Measurements from ENCODE around the gene MRFAP1. TPM values are rescaled to one million over a fixed set of nuclear protein-coding genes. Genes with fewer than 3 reads are reported as not detected.

The MRFAP1 gene
- total RNA-seq, 2 donors from 2014 or later: 214 to 274 TPM

DNA sequence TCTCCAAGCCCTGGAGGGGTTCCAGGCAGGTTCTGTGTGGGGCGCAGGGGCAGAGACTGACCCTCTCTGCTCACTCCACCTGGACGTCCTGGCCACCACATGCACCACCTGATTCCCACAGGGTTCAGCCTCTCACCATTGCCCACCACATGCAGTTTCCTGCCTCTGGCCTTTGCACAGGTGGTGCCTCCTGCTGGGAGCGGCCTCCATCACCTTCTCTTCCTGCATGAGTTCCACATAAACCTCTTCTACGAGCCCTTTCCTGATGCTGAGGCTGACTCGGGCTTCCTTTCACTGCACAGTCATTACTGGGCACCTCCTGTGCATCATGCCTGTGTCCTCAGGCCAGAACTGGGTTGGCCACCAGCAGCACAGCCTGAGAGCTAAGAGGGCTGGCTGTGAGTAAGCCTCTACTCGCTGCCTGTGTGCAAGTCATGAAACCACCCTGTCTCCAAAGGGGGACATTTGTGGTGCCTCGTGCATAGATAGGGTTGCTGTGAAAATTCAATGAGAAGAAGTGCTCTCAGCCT lies 45.6 kb upstream of the MRFAP1 start:
- no peak overlapping the region for H3K27ac ChIP-seq
- H3K9ac ChIP-seq (ENCODE audit: low read depth in 2 of 2, low read length in 2 of 2): no peak overlapping the region
- no peak for DNase-seq
- H3K4me3 ChIP-seq: no peak overlapping the region
- TF ChIP-seq, protein P1, sequence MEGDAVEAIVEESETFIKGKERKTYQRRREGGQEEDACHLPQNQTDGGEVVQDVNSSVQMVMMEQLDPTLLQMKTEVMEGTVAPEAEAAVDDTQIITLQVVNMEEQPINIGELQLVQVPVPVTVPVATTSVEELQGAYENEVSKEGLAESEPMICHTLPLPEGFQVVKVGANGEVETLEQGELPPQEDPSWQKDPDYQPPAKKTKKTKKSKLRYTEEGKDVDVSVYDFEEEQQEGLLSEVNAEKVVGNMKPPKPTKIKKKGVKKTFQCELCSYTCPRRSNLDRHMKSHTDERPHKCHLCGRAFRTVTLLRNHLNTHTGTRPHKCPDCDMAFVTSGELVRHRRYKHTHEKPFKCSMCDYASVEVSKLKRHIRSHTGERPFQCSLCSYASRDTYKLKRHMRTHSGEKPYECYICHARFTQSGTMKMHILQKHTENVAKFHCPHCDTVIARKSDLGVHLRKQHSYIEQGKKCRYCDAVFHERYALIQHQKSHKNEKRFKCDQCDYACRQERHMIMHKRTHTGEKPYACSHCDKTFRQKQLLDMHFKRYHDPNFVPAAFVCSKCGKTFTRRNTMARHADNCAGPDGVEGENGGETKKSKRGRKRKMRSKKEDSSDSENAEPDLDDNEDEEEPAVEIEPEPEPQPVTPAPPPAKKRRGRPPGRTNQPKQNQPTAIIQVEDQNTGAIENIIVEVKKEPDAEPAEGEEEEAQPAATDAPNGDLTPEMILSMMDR (IDR thresholded peaks at IDR 0.05): no peak
- H3K27me3 ChIP-seq: no peaks in the 10 kb centered on the region
- H3K36me3 ChIP-seq: no peaks in the 10 kb centered on the region
- no peaks in the 10 kb centered on the region for H3K4me1 ChIP-seq
- intact Hi-C loops (cut with DNase I): no loop called here
- H3K9me3 ChIP-seq: no peaks in the 10 kb centered on the region

- Histone ChIP-seq H3K4me1 (no peaks in the 10 kb centered on the region), H3K9ac (ENCODE audit: low read depth in 2 of 2, low read length in 2 of 2) (no peak overlapping the region), H3K27me3 (no peaks in the 10 kb centered on the region), H3K36me3 (no peaks in the 10 kb centered on the region), H3K27ac (no peak overlapping the region), H3K9me3 (no peaks in the 10 kb centered on the region), H3K4me3 (no peak overlapping the region)
- TF ChIP-seq, protein P1 (IDR thresholded peaks at IDR 0.05): no peak
- no peak for DNase-seq
- intact Hi-C loops (cut with DNase I): no loop called here
Measured at GRCh38 chr4:6595897-6596537, 44.5 kb upstream of the MRFAP1 start.

GRCh38 chr4:6596948-6597347 lies 43.5 kb upstream of the MRFAP1 start:
- no peak for DNase-seq
- Histone ChIP-seq H3K4me3 (no peak overlapping the region), H3K36me3 (no peaks in the 10 kb centered on the region)

DNA sequence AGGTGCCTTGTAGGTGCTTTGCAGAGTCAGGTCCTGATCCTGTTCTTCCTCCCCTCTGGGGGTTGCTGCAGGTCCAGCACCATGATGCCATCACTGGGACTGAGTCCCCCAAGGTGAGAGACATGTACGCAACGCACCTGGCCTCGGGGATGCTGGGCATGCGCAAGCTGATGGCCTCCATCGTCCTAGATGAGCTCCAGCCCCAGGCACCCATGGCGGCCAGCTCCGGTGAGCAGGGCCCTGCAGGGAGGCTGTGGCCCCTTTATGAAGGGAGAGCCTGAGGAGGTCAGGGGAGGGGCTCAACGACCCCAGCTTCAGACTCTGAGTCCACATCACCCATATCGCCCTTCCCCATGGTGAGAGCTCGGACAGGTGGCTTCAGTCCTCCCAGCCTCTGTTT lies 42.4 kb upstream of the MRFAP1 start:
- DNase-seq: no peak
- TF ChIP-seq, protein P1 (IDR thresholded peaks at IDR 0.05): no peak
- Histone ChIP-seq H3K9ac (ENCODE audit: low read depth in 2 of 2, low read length in 2 of 2) (no peak overlapping the region), H3K27me3 (no peaks in the 10 kb centered on the region), H3K36me3 (no peaks in the 10 kb centered on the region), H3K4me1 (no peaks in the 10 kb centered on the region), H3K4me3 (no peak overlapping the region), H3K27ac (no peak overlapping the region), H3K9me3 (no peaks in the 10 kb centered on the region)
- intact Hi-C loops (cut with DNase I): no loop called here

More at GRCh38 chr4:6596948-6597347, 43.5 kb upstream of the MRFAP1 start:
- H3K4me1 ChIP-seq: no peaks in the 10 kb centered on the region
- no peaks in the 10 kb centered on the region for H3K9me3 ChIP-seq
- TF ChIP-seq, protein P1 (IDR thresholded peaks at IDR 0.05): no peak
- H3K27me3 ChIP-seq: no peaks in the 10 kb centered on the region
- intact Hi-C loops (cut with DNase I): no loop called here
- no peak overlapping the region for H3K27ac ChIP-seq
- no peak overlapping the region for H3K9ac ChIP-seq (ENCODE audit: low read depth in 2 of 2, low read length in 2 of 2)

DNA sequence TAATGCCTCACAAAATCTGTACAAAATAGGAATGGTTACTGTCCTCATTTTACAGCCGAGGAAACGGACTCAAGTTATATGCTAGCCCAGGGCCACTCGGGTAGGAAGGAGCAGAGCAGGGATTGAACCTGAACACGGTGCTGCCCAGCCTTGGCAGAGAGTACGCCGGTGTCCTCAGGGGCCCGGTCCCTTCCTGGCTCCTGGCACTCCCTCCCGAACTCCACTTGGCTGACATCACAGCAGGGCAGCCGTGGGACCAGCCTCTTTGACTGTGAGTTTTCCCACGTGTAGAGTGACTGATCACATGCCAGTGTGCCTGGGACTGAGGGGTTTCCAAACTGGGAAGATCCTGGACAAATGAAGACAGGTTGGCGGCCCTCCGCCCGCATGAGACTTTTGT lies 41.8 kb upstream of the MRFAP1 start:
- Histone ChIP-seq H3K9me3 (no peaks in the 10 kb centered on the region), H3K4me1 (no peaks in the 10 kb centered on the region), H3K27me3 (no peaks in the 10 kb centered on the region), H3K9ac (ENCODE audit: low read depth in 2 of 2, low read length in 2 of 2) (no peak overlapping the region), H3K36me3 (no peaks in the 10 kb centered on the region), H3K4me3 (no peak overlapping the region), H3K27ac (no peak overlapping the region)
- intact Hi-C loops (cut with DNase I): no loop called here
- no peak for DNase-seq
- TF ChIP-seq, protein P1 (IDR thresholded peaks at IDR 0.05): no peak

Measured in colonic mucosa (tissue), 4 donors.